ENCODE results near the gene SMIM15.
A peak's percentile ranks its signal among the peaks of the same experiment; 100 is the strongest.
"Not testable (repeated sequence)": the region's sequence is repeated elsewhere in the genome, so short reads cannot be mapped to it uniquely, and the experiment has no call there.

Gene SMIM15, protein sequence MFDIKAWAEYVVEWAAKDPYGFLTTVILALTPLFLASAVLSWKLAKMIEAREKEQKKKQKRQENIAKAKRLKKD

DNA sequence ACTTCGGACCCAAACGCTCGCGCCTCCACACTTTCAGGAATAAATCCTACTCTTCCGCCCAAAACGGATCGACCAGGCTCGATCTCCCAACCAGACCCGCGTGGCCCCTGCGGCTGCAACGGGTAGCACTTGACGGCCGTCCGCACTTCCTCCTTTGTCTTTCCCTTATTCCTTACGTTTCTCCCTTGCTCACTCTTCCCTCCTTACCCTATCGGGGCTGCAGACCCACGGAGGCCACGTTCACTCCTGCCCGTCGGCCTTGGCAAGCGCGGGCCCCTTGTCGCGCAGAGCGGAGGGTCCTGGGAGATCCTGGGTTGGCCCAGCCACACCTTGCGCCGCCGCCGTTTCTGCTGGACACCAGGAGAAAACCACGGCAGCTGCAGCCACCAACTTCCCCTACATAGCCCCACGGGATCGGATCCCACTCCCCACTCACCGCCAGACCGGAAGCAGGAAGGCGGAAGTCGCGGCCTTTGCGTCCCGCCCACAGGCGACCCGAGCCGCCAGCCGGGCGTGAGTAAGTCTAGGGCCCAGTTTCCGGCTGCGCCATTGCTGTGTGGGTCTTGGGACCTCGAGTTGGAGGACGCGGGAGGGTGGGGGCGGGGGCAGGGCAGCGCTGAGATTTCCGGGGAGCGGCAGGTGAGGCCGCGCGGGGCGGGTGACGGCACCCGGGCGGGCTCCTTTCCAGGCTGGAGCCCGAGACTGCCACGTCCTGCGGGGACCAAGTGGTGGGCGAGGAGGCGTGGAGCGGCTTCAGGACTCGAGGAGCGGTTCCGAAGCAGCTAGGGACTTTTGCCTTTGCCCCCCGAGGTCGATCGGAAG, at the start of gene SMIM15:
TSS of gene SMIM15 (minus strand) at position 459 of the 822 bp plus-strand sequence. CDS start 2,297 bp downstream, outside the sequence.
- peak; percentile 64 to 70 for DNase-seq (ENCODE audit: low read depth in 2 of 2)

DNA sequence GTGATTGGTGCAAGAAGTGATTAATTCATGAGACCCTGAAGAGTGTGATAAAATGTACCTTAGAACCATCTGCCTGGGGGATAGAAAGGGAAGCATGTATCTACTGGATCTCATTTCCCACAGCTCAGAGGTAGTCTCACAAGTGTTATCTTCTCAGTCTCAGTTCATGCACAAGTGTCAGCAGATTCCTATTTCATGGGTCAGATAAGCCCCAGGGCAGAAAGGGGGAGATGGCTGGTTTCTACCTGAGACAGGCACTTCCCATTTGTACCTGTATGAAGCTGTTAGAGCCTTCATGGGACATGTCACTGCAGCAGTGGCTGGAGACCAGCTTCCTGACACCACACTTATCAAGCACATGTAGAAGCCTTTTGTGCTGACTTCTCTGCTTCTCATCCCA, 45.6 kb upstream of the SMIM15 start:
- no peak for DNase-seq (ENCODE audit: low read depth in 2 of 2)

DNA sequence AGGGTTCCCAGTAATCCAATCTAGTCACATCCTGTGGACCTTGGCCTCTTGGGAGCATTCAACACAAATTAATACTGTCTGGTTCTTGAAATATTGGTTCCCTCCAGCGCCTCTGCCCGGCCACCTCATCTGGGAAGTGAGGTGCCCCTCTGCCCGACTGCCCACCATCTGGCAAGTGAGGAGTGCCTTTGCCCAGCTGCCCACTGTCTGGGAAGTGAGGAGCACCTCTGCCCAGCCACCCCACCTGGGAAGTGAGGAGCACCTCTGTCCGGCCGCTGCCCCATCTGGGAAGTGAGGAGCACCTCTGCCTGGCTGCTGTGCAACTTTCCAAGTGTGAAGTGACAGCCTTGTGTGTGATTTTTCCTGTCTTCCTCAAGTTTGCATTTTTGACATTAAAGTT, 42.7 kb upstream of the SMIM15 start:
- no peak for DNase-seq (ENCODE audit: low read depth in 2 of 2)

DNA sequence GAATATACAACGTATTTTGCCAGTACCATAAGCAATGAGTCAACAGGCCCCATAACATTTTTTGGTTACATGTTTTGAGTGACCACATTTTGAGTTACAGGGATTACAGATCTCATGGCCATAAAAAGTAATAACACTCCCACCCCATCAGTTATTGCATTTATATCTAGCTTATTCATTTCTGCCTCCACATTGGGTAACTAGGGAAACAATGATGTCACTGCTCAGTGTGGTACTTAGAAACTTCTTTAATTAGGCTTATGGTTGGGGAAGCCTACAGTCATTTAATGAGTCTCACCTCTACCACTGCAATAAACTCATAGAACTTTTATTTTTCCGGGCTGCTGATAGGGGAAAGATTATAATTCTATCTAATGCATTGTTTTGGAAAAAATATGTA, 39.9 kb upstream of the SMIM15 start:
- DNase-seq (ENCODE audit: low read depth in 2 of 2), result no peak

DNA sequence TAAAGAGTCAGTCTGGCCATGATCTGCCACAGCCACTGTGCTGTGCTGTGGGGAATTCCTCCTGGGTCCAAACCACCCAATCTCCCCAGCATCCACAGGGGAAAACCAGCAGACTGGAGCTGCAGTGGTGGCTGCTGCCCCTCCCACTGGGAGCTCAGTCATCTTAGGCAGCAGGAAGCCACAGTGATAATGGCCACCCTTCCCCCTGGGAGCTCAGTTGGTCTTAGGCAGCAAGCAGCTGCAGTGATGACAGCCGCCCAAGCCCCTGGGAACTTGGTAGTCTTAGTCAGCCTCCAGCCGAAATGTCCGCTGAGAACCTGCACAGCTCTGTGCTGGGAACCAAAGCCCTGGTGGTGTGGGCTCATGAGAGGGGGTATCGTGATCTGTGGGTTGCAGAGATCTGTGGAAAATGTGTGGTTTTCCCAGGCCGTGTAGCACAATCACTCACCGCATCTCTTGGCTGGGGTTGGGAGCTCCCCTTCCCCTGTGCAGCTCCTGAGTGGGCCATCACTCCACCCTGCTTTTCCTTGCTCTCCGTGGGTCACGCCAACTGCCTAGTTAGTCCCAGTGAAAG, 38.4 kb upstream of the SMIM15 start:
- DNase-seq (ENCODE audit: low read depth in 2 of 2), result no peak

DNA sequence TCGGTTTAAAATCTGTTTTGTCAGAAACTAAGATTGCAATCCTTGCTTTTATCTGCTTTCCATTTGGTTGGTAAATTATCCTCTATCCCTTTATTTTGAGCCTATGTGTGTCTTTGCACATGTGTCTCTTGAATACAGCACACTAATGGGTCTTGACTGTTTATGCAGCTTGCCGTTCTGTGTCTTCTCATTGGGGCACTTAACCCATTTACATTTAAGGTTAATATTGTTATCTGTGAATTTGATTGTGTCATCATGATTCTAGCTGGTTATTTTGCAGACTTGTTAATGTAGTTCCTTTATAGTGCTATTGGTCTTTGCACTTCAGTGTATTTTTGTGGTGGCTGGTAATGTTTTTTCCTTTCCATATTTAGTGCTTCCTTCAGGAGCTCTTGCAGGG, 36.3 kb upstream of the SMIM15 start:
- DNase-seq (ENCODE audit: low read depth in 2 of 2), result no peak

DNA sequence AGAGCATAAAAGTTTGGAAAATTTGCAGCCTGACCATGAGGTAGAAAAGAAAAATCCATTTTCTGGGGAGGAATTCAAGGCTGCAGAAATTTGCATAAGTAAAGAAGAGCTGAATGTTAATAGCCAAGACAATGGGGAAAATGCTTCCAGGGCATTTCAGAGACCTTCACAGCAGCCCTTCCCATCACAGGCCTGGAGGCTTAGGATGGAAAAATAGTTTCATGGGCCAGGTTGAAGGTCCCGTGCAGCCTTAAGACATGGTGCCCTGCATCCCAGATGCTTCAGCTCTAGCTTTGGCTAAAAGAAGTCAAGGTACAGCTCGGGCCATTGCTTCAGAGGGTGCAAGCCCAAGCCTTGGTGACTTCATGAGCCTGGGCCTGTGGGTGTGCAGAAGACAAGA, 25.6 kb upstream of the SMIM15 start:
- DNase-seq (ENCODE audit: low read depth in 2 of 2), result not testable (repeated sequence)

DNA sequence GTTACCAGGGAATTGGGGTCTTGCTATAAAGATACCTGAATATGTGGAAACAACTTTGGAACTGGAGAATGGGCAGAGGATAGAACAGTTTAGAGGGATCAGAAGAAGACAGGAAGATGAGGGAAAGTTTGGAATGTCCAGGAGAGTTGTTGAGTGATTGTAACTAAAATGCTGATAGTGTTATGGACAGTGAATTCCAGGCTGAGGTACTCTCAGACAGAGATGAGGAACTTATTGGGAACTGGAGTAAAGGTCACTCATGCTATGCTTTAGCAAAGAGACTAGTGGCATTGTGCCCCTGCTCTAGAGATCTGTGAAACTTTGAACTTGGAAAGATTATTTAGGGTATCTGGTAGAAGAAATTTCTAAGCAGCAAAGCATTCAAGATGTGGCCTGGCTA, 25.1 kb upstream of the SMIM15 start:
- DNase-seq (ENCODE audit: low read depth in 2 of 2), result not testable (repeated sequence)

DNA sequence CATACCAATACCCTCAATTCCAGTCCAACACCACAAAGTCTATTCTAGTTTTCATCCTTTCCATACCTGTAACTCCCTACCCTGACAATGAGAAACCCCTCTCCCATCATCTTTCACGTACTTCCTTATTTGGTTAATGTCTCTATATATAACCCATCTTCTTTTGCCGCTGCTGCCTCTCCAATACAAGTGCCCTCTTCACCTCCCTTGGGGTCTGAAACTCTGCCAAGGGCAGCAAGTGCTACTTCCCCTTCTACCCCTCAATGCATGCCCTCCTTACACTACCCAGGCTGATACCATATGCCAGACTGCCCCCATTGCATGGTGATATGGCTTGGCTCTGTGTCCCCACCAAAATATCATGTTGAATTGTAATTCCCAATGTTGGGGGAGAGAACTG, 24.4 kb upstream of the SMIM15 start:
- DNase-seq (ENCODE audit: low read depth in 2 of 2), result no peak

DNA sequence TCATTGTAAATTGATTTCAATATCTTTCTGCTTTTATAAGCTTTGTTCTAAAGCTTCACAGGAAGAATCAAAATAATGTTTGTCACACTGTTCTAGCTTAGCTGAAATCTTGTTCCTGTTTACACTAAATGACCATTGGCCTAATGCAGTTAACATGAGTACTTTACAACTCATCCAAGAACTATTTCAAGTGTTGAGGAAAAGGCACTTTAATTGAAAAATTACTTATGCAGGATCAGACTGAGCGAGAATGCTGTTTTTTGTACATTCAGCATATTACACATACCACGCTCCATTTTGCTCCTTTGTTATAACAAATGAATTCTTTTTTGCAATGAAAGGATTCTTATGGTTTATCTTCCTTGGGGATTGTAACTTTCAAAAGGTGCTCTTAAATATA, 22.4 kb upstream of the SMIM15 start:
- no peak for DNase-seq (ENCODE audit: low read depth in 2 of 2)

DNA sequence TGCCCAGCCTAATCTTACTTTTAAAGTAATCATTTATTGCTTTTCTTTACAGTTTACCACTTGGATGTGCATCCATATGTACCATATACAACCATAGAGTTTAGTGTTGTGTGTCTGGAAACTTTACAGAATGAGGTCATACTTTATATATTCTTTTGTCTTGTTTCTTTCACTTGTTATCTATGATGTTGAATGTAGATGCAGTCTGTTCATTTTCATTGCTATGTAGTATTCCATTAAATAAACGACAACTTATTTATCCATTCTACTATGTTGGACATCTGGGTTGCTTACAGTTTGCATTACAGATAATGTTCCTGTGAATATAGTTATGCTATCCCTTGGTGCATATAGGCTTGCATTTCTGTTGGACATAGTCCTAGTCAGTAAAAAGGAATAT, 21.3 kb upstream of the SMIM15 start:
- no peak for DNase-seq (ENCODE audit: low read depth in 2 of 2)

DNA sequence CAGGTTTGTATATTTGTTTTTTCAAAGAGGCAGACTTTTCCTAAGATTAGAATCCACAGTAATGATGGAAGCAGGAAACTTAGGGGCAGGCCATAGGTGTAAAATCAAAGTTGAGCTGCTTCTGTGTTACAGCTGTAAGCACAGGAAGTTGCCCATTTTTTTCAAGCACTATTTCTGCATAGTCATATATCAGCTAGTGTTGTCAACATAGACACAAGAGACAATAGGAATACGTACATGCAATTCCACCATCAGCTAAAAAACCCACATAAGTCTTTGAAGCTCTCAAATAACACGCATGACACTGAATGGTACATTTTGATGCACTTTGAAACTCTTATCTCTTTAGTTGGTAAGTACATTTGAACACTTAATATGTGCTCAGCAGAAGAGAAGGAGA, 20.2 kb upstream of the SMIM15 start:
- DNase-seq (ENCODE audit: low read depth in 2 of 2), result no peak

DNA sequence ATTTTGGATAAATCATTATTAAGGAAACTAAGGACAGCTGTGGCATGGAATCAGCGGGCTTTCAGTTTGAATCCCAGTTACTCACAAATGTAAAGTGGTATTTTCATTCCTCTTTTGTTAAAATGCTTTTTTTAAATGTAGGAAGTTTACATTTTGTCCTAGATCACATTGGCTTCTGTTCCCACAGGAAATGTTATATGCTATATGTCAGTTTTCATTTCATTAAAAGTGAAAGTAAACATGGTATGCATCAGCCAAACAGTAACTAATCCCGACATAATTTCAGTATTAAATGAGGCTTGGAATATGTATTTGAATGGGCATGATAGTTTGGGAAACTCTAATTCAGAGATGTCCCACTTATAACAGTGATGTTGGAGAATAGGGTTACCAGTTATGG, 18.6 kb upstream of the SMIM15 start:
- DNase-seq (ENCODE audit: low read depth in 2 of 2), result no peak

DNA sequence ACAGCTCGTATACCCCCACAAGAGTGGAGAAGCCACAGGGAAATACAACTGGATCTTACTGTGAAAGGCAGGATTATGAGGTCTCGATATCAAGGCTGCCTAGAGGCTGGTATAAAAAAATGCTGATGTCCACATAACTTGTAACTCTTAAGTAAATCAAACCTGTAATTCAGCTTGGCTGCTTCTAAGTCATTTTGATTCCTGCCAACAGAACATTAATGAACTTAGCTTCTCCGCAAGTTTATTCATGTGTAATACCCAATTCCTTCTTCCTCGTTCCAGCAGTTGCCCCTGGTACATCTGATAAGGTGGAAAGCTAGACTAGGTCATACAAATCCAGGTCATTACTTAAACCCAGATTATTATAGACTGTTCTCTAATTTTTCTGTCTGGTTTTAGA, 16.4 kb upstream of the SMIM15 start:
- no peak for DNase-seq (ENCODE audit: low read depth in 2 of 2)

DNA sequence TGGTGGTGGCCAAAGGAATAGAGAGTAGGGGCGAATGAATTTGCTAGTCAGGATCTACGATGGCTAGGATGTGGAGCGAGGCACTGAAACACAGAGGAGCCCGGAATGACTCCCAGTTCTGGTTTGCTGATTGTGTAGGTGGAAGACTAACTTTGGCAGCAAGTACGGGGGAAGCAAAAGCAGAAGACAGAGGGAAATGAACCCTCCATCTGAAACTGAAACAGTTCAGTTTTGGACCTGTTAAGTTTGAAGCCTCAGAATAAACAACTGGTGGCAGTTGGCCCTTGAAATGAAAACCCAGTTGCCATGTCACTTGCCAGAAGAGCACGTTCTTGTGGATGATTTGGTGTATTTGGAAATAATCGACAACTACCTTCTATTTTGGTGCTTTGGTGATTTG, 15.4 kb upstream of the SMIM15 start:
- no peak for DNase-seq (ENCODE audit: low read depth in 2 of 2)

DNA sequence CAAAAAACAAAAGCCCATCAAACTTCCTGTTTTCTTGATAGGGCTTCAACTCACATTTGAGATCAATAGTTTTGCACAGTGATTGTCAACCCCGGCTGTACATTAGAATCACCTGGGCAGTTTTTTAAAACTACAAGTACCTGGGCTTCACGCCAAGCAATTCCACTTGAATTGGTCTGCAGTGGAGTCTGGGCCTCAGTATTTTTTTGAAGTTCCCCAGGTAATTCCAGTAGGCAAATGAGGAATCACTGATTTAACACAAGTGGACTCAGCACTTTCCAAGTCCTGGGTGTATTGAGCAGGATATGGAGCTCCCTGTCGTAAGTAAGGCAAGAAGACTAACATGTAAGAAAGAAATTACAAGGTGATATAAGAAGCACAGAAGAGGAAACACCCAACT, 14.8 kb upstream of the SMIM15 start:
- DNase-seq (ENCODE audit: low read depth in 2 of 2), result no peak

DNA sequence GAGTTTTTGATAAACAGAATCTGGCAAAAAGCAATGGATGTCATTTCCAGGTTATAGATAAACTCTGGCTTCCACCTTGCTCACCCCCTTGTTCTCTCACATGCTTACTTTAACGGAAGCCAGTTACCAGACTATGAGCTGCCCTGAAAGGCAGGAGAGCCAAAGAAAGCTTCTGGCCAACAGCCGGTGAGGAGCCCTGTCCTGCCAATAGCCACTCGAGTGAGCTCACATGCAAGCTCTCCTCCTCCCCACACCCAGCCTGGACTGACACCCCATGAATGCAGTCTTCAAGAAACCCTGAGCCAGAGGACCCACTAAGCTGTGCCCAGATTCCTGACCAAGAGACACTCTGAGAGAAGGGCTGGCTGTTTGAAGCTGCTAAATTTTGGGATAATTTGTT, 14.4 kb upstream of the SMIM15 start:
- DNase-seq (ENCODE audit: low read depth in 2 of 2), result no peak

DNA sequence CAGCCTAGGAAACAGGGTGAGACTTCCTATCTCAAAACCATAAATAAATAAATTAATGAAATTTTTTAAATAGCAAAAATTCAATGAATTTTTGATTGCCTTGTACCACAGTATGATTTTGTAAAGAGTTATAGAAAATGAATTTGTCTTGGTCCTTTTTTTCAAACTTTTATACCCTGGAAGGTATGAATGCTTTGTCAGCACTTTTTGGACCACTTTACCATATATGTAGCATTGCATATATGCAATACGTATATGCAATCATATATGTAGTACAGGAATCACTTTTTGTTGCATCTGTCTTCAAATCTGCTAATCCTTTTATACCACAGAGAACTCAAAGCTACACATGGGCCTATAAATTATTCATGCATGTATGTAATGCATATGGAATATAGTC, 9.2 kb upstream of the SMIM15 start:
- no peak for DNase-seq (ENCODE audit: low read depth in 2 of 2)

DNA sequence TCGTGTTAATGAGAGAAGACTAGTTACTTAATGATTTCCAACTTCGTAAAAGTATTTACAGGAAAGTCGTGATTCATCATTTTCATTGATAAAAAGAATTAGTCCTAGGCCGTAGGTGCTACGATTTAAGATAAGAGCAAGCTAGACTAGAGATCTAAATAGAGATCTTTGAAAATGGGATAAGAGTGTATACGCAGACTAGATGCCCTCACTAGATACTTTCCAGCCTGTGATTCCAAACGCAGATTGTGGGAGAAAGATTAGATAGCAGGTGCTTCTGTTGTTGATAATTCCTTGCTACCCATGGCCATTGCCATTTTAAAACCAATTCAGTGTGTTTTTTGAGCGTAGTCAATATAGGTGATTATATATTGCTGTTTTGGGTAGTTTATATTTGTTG, 6.7 kb upstream of the SMIM15 start:
- no peak for DNase-seq (ENCODE audit: low read depth in 2 of 2)

DNA sequence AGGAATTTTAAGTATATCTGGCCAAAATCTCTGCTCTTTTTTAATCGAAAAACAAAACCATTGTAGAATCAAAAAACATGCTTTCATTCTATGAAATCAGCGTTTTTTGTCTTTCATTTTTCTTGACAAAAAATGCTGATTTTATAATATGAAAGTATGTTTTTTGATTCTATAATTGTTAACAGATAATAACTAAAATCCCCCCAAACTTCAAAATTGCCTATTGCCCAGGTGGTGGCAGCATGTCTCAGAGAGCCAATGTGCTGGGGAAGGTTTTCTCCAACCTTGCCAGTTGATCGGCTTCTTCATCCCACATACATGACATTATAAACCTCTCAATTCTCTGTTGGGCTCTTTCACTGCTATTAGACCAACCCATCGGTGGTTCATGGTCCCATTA, 5.1 kb upstream of the SMIM15 start:
- DNase-seq (ENCODE audit: low read depth in 2 of 2), result no peak

DNA sequence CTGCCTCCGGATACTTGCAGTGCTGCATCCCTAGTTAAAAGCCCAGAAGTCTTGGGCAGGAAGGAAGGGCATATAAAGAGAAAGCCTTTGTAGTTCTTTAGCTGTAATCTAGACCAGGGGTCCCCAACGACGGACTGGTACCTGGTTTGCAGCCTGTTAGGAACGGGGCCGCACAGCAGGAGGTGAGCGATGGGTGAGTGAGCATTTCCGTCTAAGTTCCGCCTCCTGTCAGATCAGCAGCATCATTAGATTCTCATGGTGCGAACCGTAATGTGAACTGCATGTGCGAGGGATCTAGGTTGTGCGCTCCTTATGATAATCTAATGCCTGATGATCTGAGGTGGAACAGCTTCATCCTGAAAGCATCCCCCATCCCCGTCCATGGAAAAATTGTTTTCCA, 1.6 kb upstream of the SMIM15 start:
- DNase-seq (ENCODE audit: low read depth in 2 of 2), result no peak

DNA sequence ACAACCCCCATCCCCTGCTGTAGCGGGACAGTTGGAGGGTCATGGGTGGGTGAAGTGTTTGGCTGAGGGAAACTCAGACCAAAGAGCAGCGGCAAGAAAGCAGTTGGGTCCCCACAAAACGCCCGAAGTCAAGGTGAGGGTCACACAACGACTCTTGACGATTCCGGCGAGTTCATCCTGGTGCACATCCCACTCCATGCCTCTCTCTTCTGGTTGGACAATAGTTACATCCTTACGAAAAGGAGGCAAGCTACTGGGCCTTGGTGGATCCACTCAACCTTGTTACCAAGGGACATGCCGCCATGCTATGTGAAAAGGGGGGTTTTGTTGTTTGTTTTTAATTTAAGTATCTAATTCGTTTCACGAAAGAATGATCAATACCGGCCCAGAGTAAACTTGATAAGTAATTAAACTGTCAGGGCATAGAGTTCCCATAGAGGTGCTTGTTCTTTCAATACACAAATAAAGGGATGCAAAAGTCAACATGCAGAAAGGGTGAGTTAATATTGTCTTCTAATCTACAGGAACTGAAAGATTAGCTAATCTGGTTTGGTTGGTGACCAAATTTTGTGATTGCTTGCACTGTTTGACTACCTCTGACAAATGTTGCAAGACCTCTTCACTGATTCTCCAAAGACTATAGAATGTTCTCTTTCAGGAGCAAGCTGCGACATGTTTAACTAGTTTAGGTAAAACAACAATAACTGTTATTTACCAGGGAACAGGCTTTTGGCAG, 732 bp upstream of the SMIM15 start:
- DNase-seq (ENCODE audit: low read depth in 2 of 2), result no peak

DNA sequence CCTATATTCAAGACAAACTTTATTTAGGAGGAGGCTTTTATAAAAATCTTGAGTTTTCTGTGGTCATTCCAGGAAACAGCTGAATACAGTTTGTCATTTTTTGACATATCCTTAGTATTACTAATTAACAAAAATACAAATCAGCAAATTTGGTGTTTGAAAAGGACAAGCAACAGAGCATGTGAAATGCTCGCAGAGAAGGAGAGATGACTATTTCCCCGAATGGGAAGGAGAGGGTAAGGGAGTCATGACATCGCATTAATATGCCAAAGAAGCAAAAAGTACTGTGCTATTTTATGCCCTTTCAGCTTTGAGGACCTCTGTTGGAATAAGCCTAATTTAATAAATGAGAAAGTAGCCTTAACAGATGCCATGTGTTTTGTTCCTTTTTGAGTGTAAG, 1.8 kb downstream of the SMIM15 start:
- DNase-seq (ENCODE audit: low read depth in 2 of 2), result no peak

All from activated CD4-positive, alpha-beta T cell treated with anti-CD3 and anti-CD28 coated beads for 24 hours (primary cell).